Heart left ventricle (tissue), 16 donors: ENCODE measurements around the gene NHLRC2. TPM values are rescaled to one million over a fixed set of nuclear protein-coding genes. Genes with fewer than 3 reads are reported as not detected.

Experiments used
- ATAC-seq, 4 donors: fragments of 200-7000 bp; cut with Tn5 transposase; one replicate each; pipeline ENCODE4 v1.9.1; 2020 to 2022; ENCODE audit warnings: moderate library complexity in 4 of 4, mild to moderate bottlenecking in 3 of 4, moderate number of reproducible peaks in 1 of 4
- DNase-seq, 5 donors: peaks; one replicate each; pipeline ENCODE4 v3.0.0-alpha.2; 2020
- H3K27ac ChIP-seq, 12 donors: fragments of 200-600 bp; sonication (generic) in 4 of 12; one replicate each; pipeline versions ENCODE4 v1.5.0 to v1.8.0; 2016 to 2022; ENCODE audit warnings: mild to moderate bottlenecking in 2 of 12
- H3K27me3 ChIP-seq, 9 donors: fragments of 200-600 bp; sonication (generic) in 2 of 9; one replicate each; pipeline versions ENCODE4 v1.5.1 to v1.8.0; 2016 to 2022; ENCODE audit warnings: mild to moderate bottlenecking in 3 of 9
- H3K36me3 ChIP-seq, 9 donors: fragments of 200-600 bp; sonication (generic) in 2 of 9; one replicate each; pipeline versions ENCODE4 v1.5.0 to v1.8.0; 2018 to 2022; ENCODE audit warnings: mild to moderate bottlenecking in 2 of 9
- H3K4me1 ChIP-seq, 12 donors: fragments of 200-600 bp; sonication (generic) in 4 of 12; one replicate each; pipeline versions ENCODE4 v1.5.0 to v1.8.0; 2016 to 2022; ENCODE audit warnings: mild to moderate bottlenecking in 3 of 12
- H3K4me3 ChIP-seq, 12 donors: fragments of 200-600 bp; sonication (generic) in 4 of 12; one replicate each; pipeline versions ENCODE4 v1.5.0 to v1.8.0; 2017 to 2022; ENCODE audit warnings: mild to moderate bottlenecking in 9 of 12, moderate library complexity in 4 of 12
- H3K9me3 ChIP-seq, 12 donors: fragments of 200-600 bp; sonication (generic) in 4 of 12; one replicate each; pipeline versions ENCODE4 v1.5.0 to v1.8.0; 2016 to 2022; ENCODE audit warnings: mild to moderate bottlenecking in 1 of 12
- CTCF ChIP-seq, 12 donors: fragments of 200-600 bp; sonication (generic) in 4 of 12; IDR thresholded peaks; one replicate each; pipeline versions ENCODE4 v1.5.0 to v1.8.0; 2018 to 2022; ENCODE audit warnings: antibody characterized with exemption in 12 of 12, mild to moderate bottlenecking in 5 of 12
- POLR2A ChIP-seq, 2 donors: fragments of 450-650 bp; IDR thresholded peaks; one replicate each; pipeline ENCODE4 v1.6.1; 2017; ENCODE audit warnings: antibody characterized with exemption in 2 of 2, mild to moderate bottlenecking in 2 of 2, moderate library complexity in 2 of 2
- WGBS, 4 donors: extraction: QIAGEN DNeasy Blood & Tissue Kit in 2 of 4; methylation state at CpG; one replicate each; pipeline versions ENCODE4 v1.1.5 to v1.1.7; 2013 to 2018; 5-methylcytosine and 5-hydroxymethylcytosine counted together
- intact Hi-C, 10 donors: fragments of 100-400 bp; cut with DNase I; formaldehyde crosslinking; loops; one replicate each; pipeline versions ENCODE4 v1.11.1 to v1.14.2; 2022
- polyA plus RNA-seq, 2 donors: library from polyadenylated mRNA; stranded (reverse); fragments of 200-250 nt; gene quantifications; one replicate each; pipeline ENCODE4 v1.2.3, GENCODE V29; 2013
- total RNA-seq, 9 donors: library from RNA; depleted of rRNA in 2 of 9; stranded (reverse); fragments of >200 nt in 2 of 9; fragmentation: NEBNext Ultra II Directional in 3 of 9; extraction: Animal tissue kit (Norgen Biotek cat#: 25700) in 3 of 9; gene quantifications; one replicate each; pipeline versions ENCODE4 v1.1.0 to v1.2.4, GENCODE V29; 2016 to 2023
- donor health status: ischemic (EF 13 %, LVEDD 7.1; RV severe dilation, severe dysfunction).
- donor health status: healthy with polysubstance abuse.
- donor health status: DM: no; HTN: yes; CAD: no.
- donor health status: DM: no; HTN: no; CAD: no.
- donor health status: ischemic (EF 25% LVEDD 6.9; RV normal size, moderate dysfunction).
- donor health status: ischemic (EF 25% LVEDD 5.7; RV mildly dilated, moderate dysfunction).
- donor health status: healthy.
- donor health status: DM: yes; HTN: yes; CAD: no.
- donor health status: ischemic (EF 35%, LVEDD 5.7; RV mildly dilated, moderate dysfunction).
- donor health status: nonischemic (EF 11% LVEDD 7.7; RV severe dilation, severe dysfunction).
- donor health status: DM: yes; HTN: yes; CAD: no.
- donor health status: PGD.
- donor health status: ischemic (EF 29% LVEDD 5.4; RV normal size, mild dysfunction).
- donor health status: nonischemic (EF 23%, LVEDD 6.1; RV moderate dilation, normal function).

The NHLRC2 gene
- total and polyA plus RNA-seq, 11 donors, result 13.0 to 105 (median 76.1) TPM

- intact Hi-C loops, result loop anchor here in 5 of 10 donors (5.0 to 10.0 kb wide), 3 partner anchors 121 to 163 kb away; partner anchors contain the start of gene ADRB1 (in 5 of the 5)
- DNase-seq, result no peak
- TF ChIP-seq POLR2A (IDR thresholded peaks at IDR 0.05) (no peak), CTCF (IDR thresholded peaks at IDR 0.05) (no peak)
- Histone ChIP-seq H3K36me3 (no peaks in the 10 kb centered on the region), H3K4me3 (no peak overlapping the region), H3K27me3 (no peaks in the 10 kb centered on the region), H3K27ac (no peak overlapping the region), H3K4me1 (peaks cover 0 to 12% (median 0%) of the 10 kb centered on the region in 12 donors), H3K9me3 (peaks cover 0 to 15% (median 0%) of the 10 kb centered on the region in 12 donors)
- WGBS, 4 donors, result 51 to 61% (median 56%) methylated on average over 5 of the region's 5 CpGs
- ATAC-seq, result no peak
These were observed 67.3 kb downstream of the NHLRC2 start for GRCh38 chr10:113921561-113922370.

- no peaks in the 10 kb centered on the region for H3K36me3 ChIP-seq
- H3K27me3 ChIP-seq, result no peaks in the 10 kb centered on the region
- peaks cover 0 to 15% (median 0%) of the 10 kb centered on the region in 12 donors for H3K9me3 ChIP-seq
- DNase-seq, result peak in 2 of 5 donors; percentile 28 to 40
- peak in 3 of 4 donors; percentile 57 to 62 (median 57) for ATAC-seq
- no peak overlapping the region for H3K4me3 ChIP-seq
- intact Hi-C loops, result loop anchor here in 5 of 10 donors (5.0 to 10.0 kb wide), 3 partner anchors 119 to 162 kb away; partner anchors contain the start of gene ADRB1 (in 5 of the 5)
- TF ChIP-seq POLR2A (IDR thresholded peaks at IDR 0.05) (no peak), CTCF (IDR thresholded peaks at IDR 0.05) (peak in 2 of 12 donors; percentile 32 to 37)
- peaks cover 0 to 12% (median 0%) of the 10 kb centered on the region in 12 donors for H3K4me1 ChIP-seq
- H3K27ac ChIP-seq, result no peak overlapping the region
- WGBS, 4 donors, result 29 to 42% (median 36%) methylated on average over 7 to 8 of the region's 8 CpGs
These were observed 68.5 kb downstream of the NHLRC2 start for GRCh38 chr10:113922787-113923570.

DNA sequence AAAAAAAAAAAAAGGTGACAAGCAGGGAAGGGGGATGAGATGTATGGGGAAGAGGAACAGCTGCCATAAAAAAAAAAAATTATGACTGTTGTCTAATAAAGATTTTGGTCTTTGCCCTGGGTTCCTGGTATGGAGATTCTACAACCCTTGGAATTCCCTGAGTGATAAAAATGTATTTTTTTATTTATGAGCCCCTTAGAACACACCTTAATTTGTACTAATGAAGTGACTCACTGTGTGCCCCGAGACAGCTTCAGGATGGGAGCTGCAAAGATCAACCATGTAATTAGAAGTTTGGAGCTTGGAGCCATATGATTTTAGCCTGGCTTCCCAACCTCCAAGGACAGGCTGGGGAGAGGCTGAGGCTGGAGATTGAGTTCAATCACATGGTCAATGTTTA is 69.7 kb downstream of the NHLRC2 start:
- intact Hi-C loops, result loop anchor here in 5 of 10 donors (5.0 to 10.0 kb wide), 3 partner anchors 118 to 161 kb away; partner anchors contain the start of gene ADRB1 (in 5 of the 5)
- DNase-seq, result no peak
- Histone ChIP-seq H3K27me3 (no peaks in the 10 kb centered on the region), H3K36me3 (no peaks in the 10 kb centered on the region), H3K27ac (no peak overlapping the region), H3K4me3 (no peak overlapping the region), H3K4me1 (peaks cover 0 to 12% (median 0%) of the 10 kb centered on the region in 12 donors), H3K9me3 (peaks cover 0 to 15% (median 0%) of the 10 kb centered on the region in 12 donors)
- WGBS, 4 donors, result 89 to 96% (median 93%) methylated on average over 1 of the region's 1 CpG
- no peak for ATAC-seq
- TF ChIP-seq CTCF (IDR thresholded peaks at IDR 0.05) (no peak), POLR2A (IDR thresholded peaks at IDR 0.05) (no peak)
